GM12878 (cell line): ENCODE results near the gene TSPAN15. TPM values are rescaled to one million over a fixed set of nuclear protein-coding genes. Genes with fewer than 3 reads are reported as not detected.
A peak's percentile ranks its signal among the peaks of the same experiment; 100 is the strongest.

Experiments used
- ATAC-seq: fragments of 200-7000 bp; cut with Tn5 transposase; 3 replicates; pipeline ENCODE4 v1.9.1; 2020; ENCODE audit warnings: mild to moderate bottlenecking, moderate library complexity
- BruUV-seq: library from RNA; stranded (reverse); fragments of 400-500 nt; replicated peaks from 2 replicates; lab custom pipeline; 2021; lab: Mats Ljungman, UMichigan
- CTCF ChIA-PET: fragments of 300-600 bp; sonication (Branson Sonifier 250); formaldehyde crosslinking; extraction: SDS; loops from one replicate; lab custom pipeline; 2021; ENCODE audit warnings: inconsistent platforms; lab: Yijun Ruan, JAX
- POLR2A ChIA-PET: fragments of 350-600 bp; formaldehyde crosslinking; extraction: SDS; loops from one replicate; lab custom pipeline; 2021; ENCODE audit warnings: inconsistent platforms; lab: Charles Lee
- RAD21 ChIA-PET: fragments of 300-600 bp; sonication (Branson Sonifier 250); formaldehyde crosslinking; loops from one replicate; lab custom pipeline; 2023; ENCODE audit warnings: antibody characterized with exemption; ENCODE audit not compliant: unreplicated experiment; lab: Charles Lee
- SMC1A ChIA-PET: fragments of 300-600 bp; sonication (Branson Sonifier 250); formaldehyde crosslinking; loops from one replicate; lab custom pipeline; 2023; ENCODE audit not compliant: unreplicated experiment, uncharacterized antibody; lab: Charles Lee
- DNase-seq: peaks from one replicate; pipeline ENCODE4 v3.0.0-alpha.2; 2011; ENCODE audit warnings: low read depth, low spot score
- FAIRE-seq: peaks from 3 replicates; lab custom pipeline; 2011; peaks lifted over from hg19 to GRCh38; lab: Jason Lieb, UNC
- H2AFZ ChIP-seq: 2 replicates; pipeline ENCODE4 v1.6.0; 2011; ENCODE audit warnings: low read depth, low read length, control low read depth; ENCODE audit not compliant: control insufficient read depth
- H3K27ac ChIP-seq: 2 replicates; pipeline ENCODE4 v1.5.1; 2011; ENCODE audit warnings: control low read depth; ENCODE audit not compliant: control insufficient read depth, insufficient read depth
- H3K27me3 ChIP-seq, 2 experiments: replicated peaks in 1 of 2; 2 replicates each; pipeline versions ENCODE4 v1.6.0 to v1.6.1; 2011; ENCODE audit warnings: low read length in 1 of 2; ENCODE audit not compliant: control insufficient read depth in 2 of 2, insufficient read depth in 2 of 2
- H3K36me3 ChIP-seq, 2 experiments: 2 replicates each; pipeline ENCODE4 v1.5.1; 2011; ENCODE audit warnings: low read length in 1 of 2; ENCODE audit not compliant: control insufficient read depth in 2 of 2, insufficient read depth in 2 of 2
- H3K4me1 ChIP-seq: 2 replicates; pipeline ENCODE4 v1.6.1; 2011; ENCODE audit warnings: mild to moderate bottlenecking, low read length, moderate library complexity, mixed read lengths; ENCODE audit not compliant: control insufficient read depth, insufficient read depth
- H3K4me2 ChIP-seq: 2 replicates; pipeline ENCODE4 v1.6.0; 2011; ENCODE audit warnings: control low read depth; ENCODE audit not compliant: control insufficient read depth, insufficient read depth
- H3K4me3 ChIP-seq: fragments of 200-600 bp; sonication (generic); 2 replicates; pipeline ENCODE4 v1.5.1; 2016
- H3K79me2 ChIP-seq: 2 replicates; pipeline ENCODE4 v1.6.0; 2011; ENCODE audit warnings: low read length; ENCODE audit not compliant: control insufficient read depth, insufficient read depth
- H3K9ac ChIP-seq: 2 replicates; pipeline ENCODE4 v1.8.0; 2011; ENCODE audit warnings: low read length, control low read depth, mixed read lengths; ENCODE audit not compliant: control insufficient read depth, insufficient read depth
- H3K9me3 ChIP-seq: replicated peaks from 3 replicates; pipeline ENCODE4 v1.5.1; 2011; ENCODE audit warnings: mild to moderate bottlenecking, low read length; ENCODE audit not compliant: control insufficient read depth, insufficient read depth
- H4K20me1 ChIP-seq: 2 replicates; pipeline ENCODE4 v1.6.0; 2011; ENCODE audit not compliant: control insufficient read depth, insufficient read depth
- CTCF ChIP-seq, 3 experiments: IDR thresholded peaks in 2 of 3; conservative IDR thresholded peaks in 1 of 3; 2 replicates each; pipeline ENCODE4 v1.5.1; 2011; ENCODE audit warnings: low read depth in 3 of 3, low read length in 3 of 3, mild to moderate bottlenecking in 3 of 3, control low read depth in 2 of 3, moderate library complexity in 2 of 3, inconsistent platforms in 1 of 3, mixed read lengths in 1 of 3; ENCODE audit not compliant: control insufficient read depth in 2 of 3, insufficient read depth in 1 of 3; ENCODE audit errors: extremely low read depth in 1 of 3
- E2F4 ChIP-seq: IDR thresholded peaks from 2 replicates; pipeline ENCODE4 v1.6.1; 2012; ENCODE audit warnings: low read depth, low read length, improper control_type of control experiment
- PKNOX1 ChIP-seq: fragments of 450-650 bp; IDR thresholded peaks from 2 replicates; pipeline ENCODE4 v1.6.1; 2016; ENCODE audit warnings: mild to moderate bottlenecking
- RFX5 ChIP-seq: IDR thresholded peaks from 2 replicates; pipeline ENCODE4 v1.6.1; 2011; ENCODE audit warnings: low read depth, low read length, improper control_type of control experiment
- SMC3 ChIP-seq: IDR thresholded peaks from 2 replicates; pipeline ENCODE4 v1.6.1; 2011; ENCODE audit warnings: low read length, improper control_type of control experiment, borderline replicate concordance
- WGBS: methylation state at CpG from one replicate; pipeline ENCODE4 v1.1.6; 2016; ENCODE audit warnings: low lambda C conversion rate; ENCODE audit not compliant: insufficient replicate concordance, insufficient coverage; ENCODE audit errors: missing lambda C conversion rate; 5-methylcytosine and 5-hydroxymethylcytosine counted together
- in situ Hi-C: fragments of 300-500 bp; cut with MboI; formaldehyde crosslinking; loops from 9 replicates; pipeline ENCODE4 v1.14.3; 2018; ENCODE audit warnings: mixed read lengths
- intact Hi-C: fragments of 100-400 bp; cut with micrococcal nuclease; formaldehyde crosslinking; loops from one replicate; pipeline ENCODE4 v1.14.2; 2022; ENCODE audit not compliant: unreplicated experiment
- polyA plus RNA-seq, 11 experiments: library from polyadenylated mRNA; depleted of rRNA in 4 of 11; unstranded in 6 of 11; stranded (reverse) in 5 of 11; fragments of >200 nt; fragmentation: Nextera tagmentation in 4 of 11; fragmentation: Illumina TruSeq in 1 of 11; extraction: Ambion mirVana in 4 of 11; extraction: Trizol in 1 of 11; gene quantifications; 1 replicate in 1 of 11; 2 replicates in 10 of 11; pipeline versions ENCODE4 v1.2.1 to v1.2.3, GENCODE V29; 2011 to 2016; ENCODE audit warnings: inconsistent platforms in 2 of 11, missing spikeins in 2 of 11, low read depth in 1 of 11
- total RNA-seq, 4 experiments: library from RNA; depleted of rRNA in 3 of 4; stranded (reverse); fragments of >200 nt in 3 of 4; fragmentation: Illumina TruSeq in 1 of 4; extraction: Trizol in 1 of 4; gene quantifications; 2 replicates each; pipeline versions ENCODE4 v1.2.1 to v1.2.3, GENCODE V29; 2013 to 2021

TSPAN15 gene
- total and polyA plus RNA-seq, 10 of the 15 experiments (the other 5 are each of a cell fraction or from before 2014, with no cell fraction given): 1.3 to 8.5 (median 2.4) TPM; not detected in 2

- 27% methylated on average over 11 of the region's 14 CpGs for WGBS
- peak; percentile 52 for ATAC-seq
- H2AFZ ChIP-seq: peak overlapping the region; percentile 58; the same call in 1 of the 2 replicates
- ChIA-PET POLR2A (interaction anchor here (0.6 to 0.7 kb wide), 2 partner anchors 166 to 292 kb away, joined by 3 to 4 read pairs; partner anchors contain the start of gene NEUROG3), CTCF (interaction anchor here (0.6 to 3.7 kb wide), 41 partner anchors 8 to 923 kb away, joined by 3 to 32 read pairs (median 5); partner anchors contain the start of gene TSPAN15), SMC1A (interaction anchor here (0.6 to 3.1 kb wide), 16 partner anchors 11 to 268 kb away, joined by 3 to 19 read pairs (median 4); partner anchors contain the start of gene HK1), RAD21 (interaction anchor here (0.6 to 2.6 kb wide), 11 partner anchors 9 to 452 kb away, joined by 3 to 9 read pairs (median 4); partner anchors contain the start of genes DDX21 and TACR2)
- peak overlapping the region; percentile 44; the same call in 1 of the 2 replicates for H3K9ac ChIP-seq
- no peaks in the 10 kb centered on the region for H3K79me2 ChIP-seq
- DNase-seq: no peak
- H3K27me3 ChIP-seq: no peaks in the 10 kb centered on the region
- no peaks in the 10 kb centered on the region; a peak in 1 of 4 replicates for H3K36me3 ChIP-seq
- BruUV-seq: no TSS peak
- H3K4me1 ChIP-seq: peaks cover 13% of the 10 kb centered on the region
- FAIRE-seq: no peak
- in situ Hi-C loops (loop anchor here (10.0 kb wide), 1 partner anchor 413 kb away; no protein-coding TSS in a partner anchor), intact Hi-C loops (loop anchor here (1.0 to 5.0 kb wide), 2 partner anchors 100 to 230 kb away; no protein-coding TSS in a partner anchor)
- no peaks in the 10 kb centered on the region for H4K20me1 ChIP-seq
- no peak overlapping the region for H3K27ac ChIP-seq
- H3K4me2 ChIP-seq: peak overlapping the region; percentile 59; the same call in 1 of the 2 replicates
- H3K4me3 ChIP-seq: 0 out of 2 replicates have a peak overlapping the region, but pooled peaks have one; percentile 36
- TF ChIP-seq RFX5 (no peak), E2F4 (no peak), PKNOX1 (no peak), SMC3 (peak; percentile 44), CTCF (IDR thresholded peaks at IDR 0.05 in 2 of 3, conservative IDR thresholded peaks at IDR 0.05 in 1 of 3; ENCODE audit: control insufficient read depth in 2 of 3, extremely low read depth in 1 of 3, insufficient read depth in 1 of 3, low read depth in 3 of 3, low read length in 3 of 3) (peak; percentile 31 to 35 (median 33); a peak in 4 of 6 replicates)
- H3K9me3 ChIP-seq: no peaks in the 10 kb centered on the region
Observed at GRCh38 chr10:69407621-69408301, 43.5 kb upstream of the TSPAN15 start.
